SH-SY5Y (cell line): ENCODE data around the gene CAPN15.

Experiments used
- GATA2 ChIP-seq: IDR thresholded peaks from 2 replicates; pipeline ENCODE4 v1.6.1; 2011; ENCODE audit warnings: mild to moderate bottlenecking, low read depth, low read length
- GATA3 ChIP-seq: IDR thresholded peaks from 2 replicates; pipeline ENCODE4 v1.6.1; 2011; ENCODE audit warnings: low read depth, mild to moderate bottlenecking, low read length, moderate library complexity

DNA sequence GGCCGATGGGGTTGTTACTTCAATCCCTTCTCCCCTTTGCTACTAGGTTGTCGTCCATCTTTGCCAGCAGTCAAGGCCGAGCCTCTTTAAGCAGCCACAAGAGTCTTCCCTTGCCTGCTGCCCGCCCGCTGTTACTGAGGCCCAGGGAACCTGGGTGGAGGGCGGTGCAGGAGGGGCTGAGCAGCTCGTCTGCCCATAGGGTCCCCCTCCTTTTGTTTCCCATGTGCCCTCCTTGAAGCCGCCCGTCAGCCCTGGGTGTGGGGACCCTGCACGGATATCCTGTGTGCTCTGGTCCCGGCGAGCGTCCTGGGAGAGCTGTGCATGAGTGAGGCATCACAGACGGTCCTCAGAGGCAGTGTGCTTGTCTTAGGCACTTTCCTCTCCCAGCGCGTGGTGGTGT is 37.9 kb upstream of the CAPN15 start:
- no peak for TF ChIP-seq GATA3
- TF ChIP-seq GATA2, result no peak
